Endothelial cell of umbilical vein (primary cell): ENCODE data around the gene TAP2. TPM values are rescaled to one million over a fixed set of nuclear protein-coding genes. Genes with fewer than 3 reads are reported as not detected.

Experiments
- BruUV-seq: library from RNA; stranded (reverse); fragments of 400-500 nt; replicated peaks from 2 replicates; lab custom pipeline; 2021; lab: Mats Ljungman, UMichigan
- CTCF ChIA-PET: fragments of 300-600, 350-600 bp; sonication (Branson Sonifier 250); formaldehyde crosslinking; loops from one replicate; lab custom pipeline; 2021; ENCODE audit warnings: antibody characterized with exemption, inconsistent platforms; lab: Charles Lee
- POLR2A ChIA-PET: fragments of 300-600, 350-600 bp; sonication (Branson Sonifier 250); formaldehyde crosslinking; loops from one replicate; lab custom pipeline; 2021; ENCODE audit warnings: antibody characterized with exemption, inconsistent platforms; lab: Charles Lee
- DNase-seq: peaks from one replicate; pipeline ENCODE4 v3.0.0-alpha.2; 2011; ENCODE audit warnings: low read depth, low spot score
- FAIRE-seq: peaks from 2 replicates; lab custom pipeline; 2011; peaks lifted over from hg19 to GRCh38; lab: Jason Lieb, UNC
- H2AFZ ChIP-seq: 2 replicates; pipeline ENCODE4 v1.6.0; 2012; ENCODE audit warnings: low read depth, low read length, control low read depth, inconsistent platforms
- H3K27ac ChIP-seq: 2 replicates; pipeline ENCODE4 v1.5.1; 2011; ENCODE audit warnings: low read depth, mild to moderate bottlenecking, control low read depth, low read length, moderate library complexity; ENCODE audit not compliant: insufficient read depth
- H3K27me3 ChIP-seq, 2 experiments: 2 replicates each; pipeline versions ENCODE4 v1.6.0 to v1.6.1; 2011; ENCODE audit warnings: low read length in 2 of 2, mixed read lengths in 1 of 2; ENCODE audit not compliant: control insufficient read depth in 2 of 2, insufficient read depth in 2 of 2
- H3K36me3 ChIP-seq, 2 experiments: 2 replicates in 1 of 2; 3 replicates in 1 of 2; pipeline ENCODE4 v1.5.1; 2011; ENCODE audit warnings: low read length in 2 of 2, mild to moderate bottlenecking in 1 of 2, moderate library complexity in 1 of 2; ENCODE audit not compliant: control insufficient read depth in 2 of 2, insufficient read depth in 2 of 2; ENCODE audit errors: extremely low read depth in 1 of 2
- H3K4me1 ChIP-seq: 3 replicates; pipeline ENCODE4 v1.5.1; 2011; ENCODE audit warnings: mild to moderate bottlenecking, low read length; ENCODE audit not compliant: control insufficient read depth, insufficient read depth; ENCODE audit errors: extremely low read depth
- H3K4me2 ChIP-seq: 2 replicates; pipeline ENCODE4 v1.6.1; 2011; ENCODE audit warnings: low read length, control low read depth, mixed read lengths; ENCODE audit not compliant: insufficient read depth
- H3K4me3 ChIP-seq, 3 experiments: fragments of 200-600 bp in 1 of 3; sonication (generic), shearing (Covaris generic) in 1 of 3; replicated peaks in 1 of 3; 2 replicates each; pipeline ENCODE4 v1.5.1; 2011 to 2016; ENCODE audit warnings: control low read depth in 3 of 3, low read length in 3 of 3, mild to moderate bottlenecking in 2 of 3, inconsistent platforms in 1 of 3, low read depth in 1 of 3, moderate library complexity in 1 of 3; ENCODE audit not compliant: insufficient read depth in 1 of 3
- H3K79me2 ChIP-seq: 2 replicates; pipeline ENCODE4 v1.6.0; 2012; ENCODE audit warnings: low read length, inconsistent platforms; ENCODE audit not compliant: control insufficient read depth, insufficient read depth
- H3K9ac ChIP-seq: replicated peaks from 2 replicates; pipeline ENCODE3; 2011; ENCODE audit warnings: low read length, control low read depth; ENCODE audit not compliant: insufficient read depth; ENCODE audit errors: extremely low read depth
- H3K9me1 ChIP-seq: replicated peaks from 3 replicates; pipeline ENCODE4 v1.6.0; 2011; ENCODE audit warnings: mild to moderate bottlenecking, low read length; ENCODE audit not compliant: control insufficient read depth, insufficient read depth; ENCODE audit errors: extremely low read depth
- H3K9me3 ChIP-seq: replicated peaks from 2 replicates; pipeline ENCODE4 v1.5.1; 2012; ENCODE audit warnings: low read length, inconsistent platforms; ENCODE audit not compliant: control insufficient read depth, insufficient read depth
- H4K20me1 ChIP-seq: replicated peaks from 2 replicates; pipeline ENCODE3; 2011; ENCODE audit warnings: mild to moderate bottlenecking, low read length; ENCODE audit not compliant: control insufficient read depth, insufficient read depth; ENCODE audit errors: extremely low read depth
- CTCF ChIP-seq, 2 donors: IDR thresholded peaks; 1 replicate in 1 of 2; 2 replicates in 1 of 2; pipeline ENCODE4 v1.5.1; 2011; ENCODE audit warnings: low read length in 2 of 2, mild to moderate bottlenecking in 2 of 2, moderate library complexity in 2 of 2, control low read depth in 1 of 2, inconsistent platforms in 1 of 2, low read depth in 1 of 2; ENCODE audit not compliant: insufficient read depth in 1 of 2; ENCODE audit errors: extremely low read depth in 1 of 2
- EZH2 ChIP-seq: IDR thresholded peaks from 2 replicates; pipeline ENCODE4 v1.6.1; 2012; ENCODE audit warnings: borderline replicate concordance, low read depth, mild to moderate bottlenecking, moderate library complexity, low read length, inconsistent platforms; ENCODE audit not compliant: severe bottlenecking
- FOS ChIP-seq: IDR thresholded peaks from 2 replicates; pipeline ENCODE4 v1.6.1; 2011; ENCODE audit warnings: mild to moderate bottlenecking, low read length, moderate library complexity, borderline replicate concordance; ENCODE audit not compliant: insufficient read depth
- GATA2 ChIP-seq: IDR thresholded peaks from 2 replicates; pipeline ENCODE4 v1.7.0; 2011; ENCODE audit warnings: low read depth, mild to moderate bottlenecking, moderate library complexity, mixed read lengths, low read length; ENCODE audit not compliant: insufficient read length, insufficient read depth
- JUN ChIP-seq: IDR thresholded peaks from 2 replicates; pipeline ENCODE4 v1.6.1; 2011; ENCODE audit warnings: borderline replicate concordance, low read depth; ENCODE audit not compliant: insufficient read length, insufficient read depth
- MAX ChIP-seq: IDR thresholded peaks from 2 replicates; pipeline ENCODE4 v1.6.1; 2011; ENCODE audit not compliant: insufficient read depth, insufficient read length
- MYC ChIP-seq: IDR thresholded peaks from one replicate; pipeline ENCODE4 v1.6.1; 2011; ENCODE audit warnings: mild to moderate bottlenecking, low read depth, low read length
- POLR2A ChIP-seq: IDR thresholded peaks from 2 replicates; pipeline ENCODE4 v1.6.1; 2012; ENCODE audit warnings: low read depth, mild to moderate bottlenecking, control low read depth, low read length
- POLR2AphosphoS5 ChIP-seq: IDR thresholded peaks from 2 replicates; pipeline ENCODE4 v1.6.1; 2012; ENCODE audit warnings: low read depth, mild to moderate bottlenecking, control low read depth, low read length, moderate library complexity; ENCODE audit not compliant: insufficient read depth
- dilution Hi-C: fragments of 300-500 bp; cut with MboI; formaldehyde crosslinking; loops from one replicate; pipeline ENCODE4 v1.15.0; 2019; ENCODE audit warnings: low sequenced_read_pairs; ENCODE audit not compliant: extremely low pct_ligation_motif_present
- intact Hi-C: fragments of 100-400 bp; cut with micrococcal nuclease; formaldehyde crosslinking; loops from one replicate; pipeline ENCODE4 v1.10.0; 2022
- polyA plus RNA-seq, 4 experiments: library from polyadenylated mRNA; depleted of rRNA in 3 of 4; stranded (reverse) in 3 of 4; unstranded in 1 of 4; fragments of >200 nt; gene quantifications; 2 replicates each; pipeline versions ENCODE4 v1.2.1 to v1.2.3, GENCODE V29; 2011 to 2012; ENCODE audit warnings: missing spikeins in 1 of 4
- total RNA-seq: library from RNA; stranded (reverse); gene quantifications from 2 replicates; pipeline ENCODE4 v1.2.3, GENCODE V29; 2021

Gene TAP2
- total and polyA plus RNA-seq, 2 donors (not counting 3 experiments of a cell fraction or from before 2014, with no cell fraction given) = 18.4 to 57.8 TPM

DNA sequence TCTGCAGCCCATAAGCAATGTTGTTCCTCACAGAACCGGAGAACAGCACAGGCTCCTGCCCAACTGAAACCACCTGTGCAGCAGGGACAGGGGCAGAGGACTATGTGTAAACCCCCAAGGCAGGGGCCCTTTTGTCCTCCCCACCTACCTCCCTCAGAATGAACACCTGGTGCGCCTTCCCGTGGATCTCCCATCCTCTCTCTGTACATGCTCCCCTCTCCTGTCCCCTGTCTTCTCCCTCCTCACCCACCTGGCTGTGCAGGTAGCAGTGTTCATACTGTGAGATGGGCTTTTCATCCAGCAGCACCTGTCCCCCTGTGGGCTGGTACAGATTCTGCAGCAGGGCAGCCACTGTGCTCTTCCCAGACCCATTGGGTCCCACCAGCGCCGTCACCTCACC lies 8.5 kb downstream of the TAP2 start:
- H3K4me2 ChIP-seq = no peak overlapping the region
- DNase-seq = no peak
- no peak overlapping the region for H2AFZ ChIP-seq
- no peak for FAIRE-seq
- TF ChIP-seq CTCF (IDR thresholded peaks at IDR 0.05; ENCODE audit: extremely low read depth in 1 of 2, insufficient read depth in 1 of 2, low read depth in 1 of 2, low read length in 2 of 2) = no peak
- TF ChIP-seq FOS = no peak
- TF ChIP-seq MYC = no peak
- no peak for TF ChIP-seq JUN
- no peak for TF ChIP-seq EZH2
- TF ChIP-seq POLR2A = no peak
- TF ChIP-seq GATA2 = no peak
- no peak for TF ChIP-seq POLR2AphosphoS5
- TF ChIP-seq MAX = no peak
- peaks cover 2 to 10% of the 10 kb centered on the region in 2 experiments for H3K36me3 ChIP-seq
- BruUV-seq = no TSS peak
- no peak overlapping the region for H3K9ac ChIP-seq
- H3K4me1 ChIP-seq = no peaks in the 10 kb centered on the region
- POLR2A ChIA-PET = no interaction called here
- CTCF ChIA-PET = interaction anchor here (1.8 kb wide), 1 partner anchor 38 kb away, joined by 5 read pairs; no protein-coding TSS in a partner anchor
- intact Hi-C loops = no loop called here
- no peaks in the 10 kb centered on the region for H3K9me3 ChIP-seq
- no peaks in the 10 kb centered on the region for H3K9me1 ChIP-seq
- no peaks in the 10 kb centered on the region for H4K20me1 ChIP-seq
- no peaks in the 10 kb centered on the region for H3K27me3 ChIP-seq
- dilution Hi-C loops = no loop called here
- H3K79me2 ChIP-seq = no peaks in the 10 kb centered on the region
- no peak overlapping the region for H3K4me3 ChIP-seq
- no peak overlapping the region for H3K27ac ChIP-seq
